Nucleus accumbens (tissue), 56 donors: ENCODE results near the gene CREG1.

Source experiments
- DNase-seq, 56 donors: peaks; one replicate each; lab custom pipeline; 2025; lab: John Stamatoyannopoulos, UW

CREG1 gene

GRCh38 chr1:167511374-167511986 lies 42.1 kb downstream of the CREG1 start:
- DNase-seq: no peak

GRCh38 chr1:167510881-167511280 lies 42.7 kb downstream of the CREG1 start:
- DNase-seq: no peak

GRCh38 chr1:167510244-167510643 lies 43.3 kb downstream of the CREG1 start:
- no peak for DNase-seq

DNA sequence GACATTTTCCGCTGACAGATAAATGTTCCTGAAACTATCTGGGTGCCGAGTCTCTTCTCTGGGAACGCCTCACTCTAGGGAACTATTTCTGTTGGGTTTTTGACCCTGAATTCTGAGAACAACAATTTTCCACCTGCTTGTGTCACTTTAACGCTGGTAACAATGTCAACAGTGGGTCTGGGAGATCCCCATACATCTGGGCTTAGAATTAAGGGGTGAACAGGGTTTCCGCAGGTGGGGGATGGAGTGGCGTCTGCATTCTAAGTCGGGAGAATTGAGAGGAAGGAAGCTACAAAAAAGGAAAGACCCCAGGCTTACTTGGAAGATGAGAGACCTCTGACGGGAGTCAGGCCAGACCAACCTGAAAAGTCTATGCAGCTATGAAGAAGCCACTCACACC lies 44.0 kb downstream of the CREG1 start:
- DNase-seq: no peak

DNA sequence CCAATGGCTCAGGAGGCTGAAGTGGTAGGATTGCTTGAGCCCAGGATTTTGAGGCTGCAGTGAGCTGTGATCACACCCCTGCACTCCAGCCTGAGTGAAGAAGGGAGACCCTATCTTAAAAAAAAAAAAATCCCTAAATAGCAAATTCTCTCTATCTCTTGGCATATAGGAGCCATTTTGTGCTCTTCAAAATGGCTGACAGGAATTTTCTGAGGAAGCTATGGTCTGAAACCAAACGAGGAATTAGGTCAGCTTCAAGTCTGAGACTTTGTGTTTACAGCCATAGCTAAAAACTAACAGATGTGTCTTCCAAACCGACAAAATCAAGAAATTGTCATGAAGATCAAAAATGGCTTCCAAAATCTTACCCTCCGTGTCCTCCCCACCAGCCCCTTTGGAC lies 45.8 kb downstream of the CREG1 start:
- no peak for DNase-seq

DNA sequence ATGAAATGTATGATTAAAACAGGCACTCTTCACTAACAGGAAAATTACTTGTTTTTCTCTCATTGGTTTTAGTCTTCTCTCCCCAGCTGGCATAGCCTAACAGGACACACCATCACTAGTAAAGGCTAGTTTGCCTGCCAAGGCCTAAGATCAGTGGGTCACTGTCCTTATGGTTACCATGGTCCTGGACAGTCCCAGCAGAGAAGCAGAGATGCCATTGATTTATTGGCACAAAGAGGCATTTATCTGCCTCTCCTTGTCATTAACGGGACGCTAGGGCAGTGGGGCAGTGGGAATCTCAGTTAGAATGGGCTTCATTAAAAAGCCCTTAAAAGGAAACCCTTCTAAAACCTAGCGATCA lies 49.1 kb downstream of the CREG1 start:
- no peak for DNase-seq

DNA sequence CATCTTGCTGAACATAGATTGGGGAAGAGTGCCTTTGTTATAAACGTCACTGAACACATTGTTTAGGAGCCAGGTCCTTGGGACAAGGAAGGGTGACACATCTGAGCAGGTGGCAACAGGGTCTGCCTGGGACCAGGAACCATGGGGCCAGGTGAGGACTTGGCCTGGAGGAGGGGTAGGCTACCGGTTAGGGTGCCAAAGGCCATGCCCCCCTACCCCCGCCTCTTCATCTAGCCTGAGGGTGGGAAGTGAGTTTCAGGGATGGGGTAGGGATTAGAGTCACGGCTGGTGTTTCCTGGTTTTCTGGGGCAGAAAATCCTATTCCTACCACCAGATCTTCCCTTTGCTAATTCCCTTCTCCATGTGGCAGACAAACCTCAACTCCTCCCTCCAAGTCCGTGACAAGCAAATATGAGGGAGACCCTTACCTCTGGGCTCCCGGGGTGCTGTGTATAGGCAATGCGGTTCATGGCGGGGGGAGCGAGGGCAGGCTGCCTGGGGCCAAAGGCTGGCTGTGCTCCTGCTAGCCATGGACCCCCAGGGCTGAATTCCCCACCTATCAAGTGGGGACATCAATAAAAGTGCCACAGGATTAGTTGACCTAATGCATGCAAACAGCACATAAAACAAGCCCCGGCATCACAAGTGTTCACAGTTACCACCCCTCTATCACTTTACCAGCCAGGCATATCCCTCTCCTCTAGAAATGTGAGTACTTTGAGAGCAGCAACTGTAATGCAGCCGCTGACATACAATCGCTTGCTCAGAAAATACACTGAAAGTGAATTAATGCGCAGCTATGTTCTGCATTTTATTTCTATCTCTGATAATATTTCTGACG lies 49.7 kb downstream of the CREG1 start:
- no peak for DNase-seq

GRCh38 chr1:167502719-167503462 lies 50.7 kb downstream of the CREG1 start:
- DNase-seq: no peak

- DNase-seq: no peak
Measured at GRCh38 chr1:167502192-167502551, 51.4 kb downstream of the CREG1 start.

DNA sequence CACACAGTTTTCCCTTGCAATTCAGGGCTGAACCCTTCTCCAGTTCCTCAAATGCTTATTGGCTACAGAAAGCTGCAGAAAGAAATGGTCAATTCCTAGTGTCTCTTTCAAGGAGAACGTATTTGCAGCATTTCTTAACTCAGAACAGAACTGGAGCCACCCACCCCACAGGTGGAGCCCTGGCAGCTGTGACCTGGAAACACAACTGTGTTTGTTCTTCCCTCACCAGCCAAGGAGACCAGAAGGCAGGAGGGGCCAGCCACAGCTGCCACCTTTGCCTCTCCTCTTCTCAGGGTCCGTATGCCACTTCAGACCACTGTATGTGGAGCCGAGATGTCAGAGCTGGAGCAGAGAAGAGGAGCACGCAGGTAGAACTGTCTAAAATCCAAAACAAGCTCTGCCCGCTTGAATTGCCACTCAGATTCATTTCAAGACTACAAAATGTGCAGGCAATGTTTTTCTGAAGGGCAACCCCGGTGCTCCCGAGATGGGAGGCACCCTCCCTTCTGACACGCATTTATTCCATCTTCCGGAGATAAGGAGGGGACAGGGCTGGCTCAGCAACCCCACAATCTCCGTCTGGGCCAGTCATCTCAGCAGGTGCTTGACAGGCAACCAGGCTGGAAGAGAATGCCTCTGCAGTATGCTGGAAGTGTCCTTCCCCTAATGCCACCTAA lies 51.9 kb downstream of the CREG1 start:
- no peak for DNase-seq

- peak in 3 of 56 donors; percentile 5 to 20 (median 17) for DNase-seq
Measured at GRCh38 chr1:167500283-167500860, 53.2 kb downstream of the CREG1 start.

DNA sequence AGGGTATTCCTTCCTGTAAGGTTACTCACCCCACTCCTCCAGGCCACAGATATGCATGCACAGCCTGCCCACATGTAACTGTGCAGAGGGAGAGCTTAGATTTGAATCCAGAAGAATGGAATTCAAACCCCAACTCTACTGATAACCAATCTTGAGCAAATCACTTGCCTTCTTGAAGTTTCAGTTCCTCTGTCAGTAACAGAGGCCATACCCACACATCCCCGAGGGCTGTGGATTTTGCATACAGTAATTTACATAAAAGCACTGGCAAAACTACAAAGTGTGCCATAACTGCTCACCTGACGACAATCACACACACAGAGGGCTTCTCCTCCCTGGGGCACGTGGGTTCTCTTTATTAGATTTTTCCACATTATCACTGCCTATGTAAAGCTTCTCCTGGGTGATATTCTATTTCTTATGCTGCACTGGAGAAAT lies 53.9 kb downstream of the CREG1 start:
- peak in 3 of 56 donors; percentile 3 to 14 (median 6) for DNase-seq

GRCh38 chr1:167499106-167499505 lies 54.5 kb downstream of the CREG1 start:
- no peak for DNase-seq

- DNase-seq: no peak
Measured at GRCh38 chr1:167496797-167497619, 56.6 kb downstream of the CREG1 start.

GRCh38 chr1:167493372-167493771 lies 60.2 kb downstream of the CREG1 start:
- no peak for DNase-seq

DNA sequence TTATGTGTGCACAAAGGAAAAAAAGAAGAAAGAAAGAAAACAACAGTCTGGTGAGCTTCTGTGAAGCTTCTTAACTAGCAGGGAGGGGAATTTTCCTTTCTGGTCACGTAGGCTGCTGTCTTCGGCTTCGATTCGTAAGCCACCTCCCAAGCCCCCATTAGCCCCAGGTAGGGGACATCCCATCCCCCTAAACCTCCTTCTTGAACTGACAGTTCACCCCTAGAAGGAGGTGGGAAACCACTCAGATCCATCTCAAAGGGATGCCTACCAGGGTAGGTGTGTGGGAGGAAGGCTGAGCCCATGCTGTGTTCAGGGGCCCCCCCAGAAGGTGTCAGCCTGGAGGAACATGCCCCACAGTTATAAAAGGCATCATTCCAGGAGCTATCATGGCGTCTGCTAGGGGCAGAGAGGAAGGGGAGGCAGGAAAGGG lies 61.1 kb downstream of the CREG1 start:
- DNase-seq: no peak

DNA sequence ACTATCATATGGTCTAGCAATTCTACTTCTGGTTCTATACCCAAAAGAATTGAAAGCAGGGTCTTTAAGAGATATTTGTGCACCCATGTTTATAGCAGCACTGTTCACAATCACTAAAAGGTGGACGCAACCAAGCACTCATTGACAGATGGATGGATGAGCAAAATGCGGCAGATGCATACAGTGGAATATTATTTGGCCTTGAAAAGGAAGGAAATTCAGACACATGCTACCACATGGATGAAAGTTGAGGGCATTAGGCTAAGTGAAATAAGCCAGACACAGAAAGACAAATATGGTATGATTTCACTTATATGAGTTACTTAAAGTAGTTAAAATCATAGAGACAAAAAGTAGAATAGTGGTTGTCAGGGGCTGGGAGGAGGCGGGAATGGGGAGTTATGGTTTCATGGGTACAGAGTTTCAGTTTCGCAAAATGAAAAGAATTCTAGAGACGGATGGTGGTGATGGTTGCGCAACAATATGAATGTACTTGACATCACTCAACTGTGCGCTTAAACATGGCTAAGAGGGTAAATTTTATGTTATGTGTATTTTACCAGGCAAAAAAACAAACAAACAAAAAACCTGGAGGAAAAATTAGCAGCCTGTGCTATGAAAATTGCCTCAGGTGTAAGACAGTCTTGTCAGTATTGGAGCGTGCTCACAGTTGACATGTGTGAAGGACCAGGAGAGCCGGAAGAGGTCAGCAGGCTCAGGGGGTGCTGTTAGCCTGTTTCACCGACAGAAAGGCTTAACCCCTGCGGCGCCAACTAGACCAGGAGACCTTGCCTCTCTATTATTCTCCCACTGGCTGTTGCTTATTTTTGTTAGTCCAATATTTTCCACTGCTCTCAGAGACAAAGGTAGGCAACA lies 61.7 kb downstream of the CREG1 start:
- DNase-seq: no peak
